Liver (tissue), 9 donors: ENCODE results near the gene PRKX. TPM values are rescaled to one million over a fixed set of nuclear protein-coding genes. Genes with fewer than 3 reads are reported as not detected.

Experiments
- DNase-seq: peaks from one replicate; pipeline ENCODE4 v3.0.0-alpha.2; 2017; ENCODE audit warnings: low spot score
- H3K27ac ChIP-seq, 2 donors: one replicate each; pipeline ENCODE4 v1.7.0; 2013; ENCODE audit warnings: inconsistent platforms in 2 of 2, low read length in 2 of 2, control low read depth in 1 of 2, low read depth in 1 of 2, mild to moderate bottlenecking in 1 of 2
- H3K27me3 ChIP-seq, 4 donors: one replicate each; pipeline versions ENCODE4 v1.6.1 to v1.7.0; 2013; ENCODE audit warnings: low read length in 3 of 4, inconsistent platforms in 1 of 4, mild to moderate bottlenecking in 1 of 4, moderate library complexity in 1 of 4; ENCODE audit not compliant: control insufficient read depth in 4 of 4, insufficient read depth in 4 of 4
- H3K36me3 ChIP-seq, 4 donors: one replicate each; pipeline versions ENCODE4 v1.6.1 to v1.7.0; 2013; ENCODE audit warnings: low read length in 3 of 4, mild to moderate bottlenecking in 3 of 4, low read depth in 1 of 4, moderate library complexity in 1 of 4; ENCODE audit not compliant: control insufficient read depth in 4 of 4, insufficient read depth in 3 of 4
- H3K4me1 ChIP-seq, 4 donors: one replicate each; pipeline versions ENCODE4 v1.6.1 to v1.7.0; 2013; ENCODE audit warnings: low read length in 3 of 4, mild to moderate bottlenecking in 3 of 4, moderate library complexity in 1 of 4; ENCODE audit not compliant: control insufficient read depth in 4 of 4, insufficient read depth in 4 of 4
- H3K4me3 ChIP-seq, 3 donors: one replicate each; pipeline versions ENCODE4 v1.6.1 to v1.7.0; 2013; ENCODE audit warnings: low read length in 3 of 3, control low read depth in 1 of 3, low read depth in 1 of 3, mild to moderate bottlenecking in 1 of 3
- H3K9ac ChIP-seq, 2 donors: one replicate each; pipeline ENCODE4 v1.7.0; 2013; ENCODE audit warnings: low read length in 2 of 2, mild to moderate bottlenecking in 2 of 2, moderate library complexity in 2 of 2, control low read depth in 1 of 2, low read depth in 1 of 2
- H3K9me3 ChIP-seq, 4 donors: one replicate each; pipeline versions ENCODE4 v1.6.1 to v1.7.0; 2013; ENCODE audit warnings: low read length in 3 of 4; ENCODE audit not compliant: control insufficient read depth in 4 of 4
- ATF3 ChIP-seq: IDR thresholded peaks from 2 replicates; pipeline ENCODE4 v1.6.1; 2016; ENCODE audit warnings: antibody characterized with exemption
- EGR1 ChIP-seq, 2 donors: IDR thresholded peaks; 2 replicates each; pipeline ENCODE4 v1.6.1; 2016 to 2018; ENCODE audit warnings: antibody characterized with exemption in 2 of 2, low read depth in 2 of 2
- FOXA2 ChIP-seq: IDR thresholded peaks from 2 replicates; pipeline ENCODE4 v1.6.1; 2016; ENCODE audit warnings: antibody characterized with exemption
- GABPA ChIP-seq, 2 donors: IDR thresholded peaks in 1 of 2; conservative IDR thresholded peaks in 1 of 2; 2 replicates each; pipeline ENCODE4 v1.6.1; 2016; ENCODE audit warnings: antibody characterized with exemption in 2 of 2, mild to moderate bottlenecking in 1 of 2, moderate library complexity in 1 of 2
- HNF4A ChIP-seq, 2 donors: conservative IDR thresholded peaks; 2 replicates each; pipeline ENCODE4 v1.6.1; 2016; ENCODE audit warnings: antibody characterized with exemption in 2 of 2, mild to moderate bottlenecking in 2 of 2
- HNF4G ChIP-seq: IDR thresholded peaks from 2 replicates; pipeline ENCODE4 v1.6.1; 2016; ENCODE audit warnings: antibody characterized with exemption
- JUND ChIP-seq, 2 donors: IDR thresholded peaks; 2 replicates each; pipeline ENCODE4 v1.6.1; 2016; ENCODE audit warnings: antibody characterized with exemption in 2 of 2
- MAX ChIP-seq: IDR thresholded peaks from 2 replicates; pipeline ENCODE4 v1.6.1; 2016; ENCODE audit warnings: antibody characterized with exemption
- NR2F2 ChIP-seq: IDR thresholded peaks from 2 replicates; pipeline ENCODE4 v1.6.1; 2016; ENCODE audit warnings: antibody characterized with exemption
- RAD21 ChIP-seq, 2 donors: IDR thresholded peaks; 2 replicates each; pipeline ENCODE4 v1.6.1; 2016; ENCODE audit warnings: antibody characterized with exemption in 2 of 2, mild to moderate bottlenecking in 2 of 2
- REST ChIP-seq: IDR thresholded peaks from 2 replicates; pipeline ENCODE4 v1.6.1; 2016; ENCODE audit warnings: antibody characterized with exemption, mild to moderate bottlenecking
- SP1 ChIP-seq: IDR thresholded peaks from 2 replicates; pipeline ENCODE4 v1.6.1; 2018; ENCODE audit warnings: antibody characterized with exemption, mild to moderate bottlenecking
- TAF1 ChIP-seq: conservative IDR thresholded peaks from 2 replicates; pipeline ENCODE4 v1.6.1; 2016; ENCODE audit warnings: antibody characterized with exemption, mild to moderate bottlenecking
- YY1 ChIP-seq: IDR thresholded peaks from 2 replicates; pipeline ENCODE4 v1.6.1; 2016; ENCODE audit warnings: antibody characterized with exemption, mild to moderate bottlenecking
- ZBTB33 ChIP-seq: IDR thresholded peaks from 2 replicates; pipeline ENCODE4 v1.6.1; 2016; ENCODE audit warnings: antibody characterized with exemption
- WGBS: extraction: QIAGEN DNeasy Blood & Tissue Kit; methylation state at CpG from one replicate; pipeline ENCODE4 v1.1.7; 2013; 5-methylcytosine and 5-hydroxymethylcytosine counted together
- polyA plus RNA-seq, 2 donors: library from polyadenylated mRNA; stranded (reverse) in 1 of 2; unstranded in 1 of 2; fragments of 200-250 nt in 1 of 2; fragments of >200 nt in 1 of 2; fragmentation: Nextera tagmentation in 1 of 2; extraction: Ambion mirVana in 1 of 2; gene quantifications; one replicate each; pipeline versions ENCODE4 v1.2.1 to v1.2.3, GENCODE V29; 2013 to 2015
- total RNA-seq, 2 donors: library from RNA; depleted of rRNA; stranded (reverse); fragments of >200 nt; gene quantifications; one replicate each; pipeline ENCODE4 v1.2.3, GENCODE V29; 2014
- TF ChIP-seq, protein P1 (sequence below): fragments of 150-350 bp; IDR thresholded peaks from 2 replicates; pipeline ENCODE4 v1.5.1; 2017; ENCODE audit warnings: improper control_type of control experiment, low read depth, low read length; ENCODE audit not compliant: missing input control
- donor health status: healthy.
- donor health status: healthy.
- donor health status: healthy.
- donor health status: healthy.
- donor health status: healthy.

Gene PRKX
- total and polyA plus RNA-seq, 4 donors: 0.63 to 4.0 (median 1.7) TPM

GRCh38 chrX:3577551-3577950 lies 135.9 kb downstream of the PRKX start:
- Histone ChIP-seq H3K27ac (no peak overlapping the region), H3K4me3 (no peak overlapping the region), H3K27me3 (no peaks in the 10 kb centered on the region), H3K4me1 (no peaks in the 10 kb centered on the region), H3K9me3 (no peaks in the 10 kb centered on the region), H3K36me3 (no peaks in the 10 kb centered on the region), H3K9ac (no peak overlapping the region)
- no peak for DNase-seq
- WGBS: 80% methylated on average over 1 of the region's 1 CpG
- no peak for TF ChIP-seq REST
- TF ChIP-seq HNF4A (conservative IDR thresholded peaks at IDR 0.05): no peak
- no peak for TF ChIP-seq GABPA (IDR thresholded peaks at IDR 0.05 in 1 of 2, conservative IDR thresholded peaks at IDR 0.05 in 1 of 2)
- no peak for TF ChIP-seq SP1
- TF ChIP-seq EGR1 (IDR thresholded peaks at IDR 0.05; ENCODE audit: low read depth in 2 of 2): no peak
- TF ChIP-seq, protein P1, sequence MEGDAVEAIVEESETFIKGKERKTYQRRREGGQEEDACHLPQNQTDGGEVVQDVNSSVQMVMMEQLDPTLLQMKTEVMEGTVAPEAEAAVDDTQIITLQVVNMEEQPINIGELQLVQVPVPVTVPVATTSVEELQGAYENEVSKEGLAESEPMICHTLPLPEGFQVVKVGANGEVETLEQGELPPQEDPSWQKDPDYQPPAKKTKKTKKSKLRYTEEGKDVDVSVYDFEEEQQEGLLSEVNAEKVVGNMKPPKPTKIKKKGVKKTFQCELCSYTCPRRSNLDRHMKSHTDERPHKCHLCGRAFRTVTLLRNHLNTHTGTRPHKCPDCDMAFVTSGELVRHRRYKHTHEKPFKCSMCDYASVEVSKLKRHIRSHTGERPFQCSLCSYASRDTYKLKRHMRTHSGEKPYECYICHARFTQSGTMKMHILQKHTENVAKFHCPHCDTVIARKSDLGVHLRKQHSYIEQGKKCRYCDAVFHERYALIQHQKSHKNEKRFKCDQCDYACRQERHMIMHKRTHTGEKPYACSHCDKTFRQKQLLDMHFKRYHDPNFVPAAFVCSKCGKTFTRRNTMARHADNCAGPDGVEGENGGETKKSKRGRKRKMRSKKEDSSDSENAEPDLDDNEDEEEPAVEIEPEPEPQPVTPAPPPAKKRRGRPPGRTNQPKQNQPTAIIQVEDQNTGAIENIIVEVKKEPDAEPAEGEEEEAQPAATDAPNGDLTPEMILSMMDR: no peak
- TF ChIP-seq FOXA2: no peak
- TF ChIP-seq TAF1: no peak
- no peak for TF ChIP-seq ZBTB33
- no peak for TF ChIP-seq YY1

- no peaks in the 10 kb centered on the region for H3K27me3 ChIP-seq
- no peak overlapping the region for H3K27ac ChIP-seq
- 77% methylated on average over 11 of the region's 11 CpGs for WGBS
- H3K9ac ChIP-seq: no peak overlapping the region
- TF ChIP-seq, protein P1: no peak
- no peak for TF ChIP-seq GABPA (IDR thresholded peaks at IDR 0.05 in 1 of 2, conservative IDR thresholded peaks at IDR 0.05 in 1 of 2)
- TF ChIP-seq EGR1 (IDR thresholded peaks at IDR 0.05; ENCODE audit: low read depth in 2 of 2): no peak
- no peak for TF ChIP-seq YY1
- no peak for TF ChIP-seq NR2F2
- TF ChIP-seq HNF4G: no peak
- TF ChIP-seq TAF1: no peak
- TF ChIP-seq RAD21 (IDR thresholded peaks at IDR 0.05): no peak
- TF ChIP-seq JUND (IDR thresholded peaks at IDR 0.05): no peak
- no peak for TF ChIP-seq ATF3
- TF ChIP-seq HNF4A (conservative IDR thresholded peaks at IDR 0.05): no peak
- no peak for TF ChIP-seq MAX
- TF ChIP-seq SP1: no peak
- no peak overlapping the region for H3K4me3 ChIP-seq
- H3K36me3 ChIP-seq: no peaks in the 10 kb centered on the region
- no peaks in the 10 kb centered on the region for H3K4me1 ChIP-seq
- peaks cover 0 to 2% (median 0%) of the 10 kb centered on the region in 4 donors for H3K9me3 ChIP-seq
- DNase-seq: no peak
Observed at GRCh38 chrX:3576886-3577501, 136.5 kb downstream of the PRKX start.
